Gastroesophageal sphincter (tissue), 4 donors: Measurements from ENCODE around the gene CDK10. TPM values are rescaled to one million over a fixed set of nuclear protein-coding genes. Genes with fewer than 3 reads are reported as not detected.

Experiments used
- ATAC-seq: fragments of 150-250 bp; one replicate; pipeline ENCODE4 v1.9.1; 2016; ENCODE audit warnings: mild to moderate bottlenecking, moderate library complexity
- H3K27ac ChIP-seq, 4 donors: fragments of 200-600 bp; sonication (generic) in 3 of 4; 1 replicate in 3 of 4; 2 replicates in 1 of 4; pipeline ENCODE4 v1.5.1; 2016 to 2019
- H3K27me3 ChIP-seq: fragments of 200-600 bp; sonication (generic); one replicate; pipeline ENCODE4 v1.5.1; 2019
- H3K36me3 ChIP-seq, 2 donors: fragments of 200-600 bp; sonication (generic); one replicate each; pipeline ENCODE4 v1.5.1; 2019; ENCODE audit warnings: control low read depth in 1 of 2
- H3K4me1 ChIP-seq, 3 donors: fragments of 200-600 bp; sonication (generic); 1 replicate in 2 of 3; 2 replicates in 1 of 3; pipeline ENCODE4 v1.5.1; 2016 to 2019; ENCODE audit warnings: control low read depth in 2 of 3
- H3K4me3 ChIP-seq, 2 donors: fragments of 200-600 bp; sonication (generic); one replicate each; pipeline ENCODE4 v1.5.1; 2019; ENCODE audit warnings: mild to moderate bottlenecking in 1 of 2, moderate library complexity in 1 of 2
- H3K9me3 ChIP-seq, 3 donors: fragments of 200-600 bp; sonication (generic); one replicate each; pipeline ENCODE4 v1.5.1; 2017 to 2019; ENCODE audit warnings: control low read depth in 2 of 3
- CTCF ChIP-seq, 4 experiments: fragments of 200-600 bp in 2 of 4; fragments of 450-650 bp in 2 of 4; sonication (generic) in 1 of 4; IDR thresholded peaks; one replicate each; pipeline ENCODE4 v1.5.1; 2017 to 2019; ENCODE audit warnings: antibody characterized with exemption in 4 of 4, mild to moderate bottlenecking in 2 of 4, moderate library complexity in 2 of 4
- EP300 ChIP-seq: sonication (generic); formaldehyde crosslinking; IDR thresholded peaks from one replicate; pipeline ENCODE4 v1.6.1; 2017; ENCODE audit warnings: antibody characterized with exemption, mild to moderate bottlenecking
- POLR2A ChIP-seq, 2 donors: fragments of 450-650 bp; IDR thresholded peaks; one replicate each; pipeline ENCODE4 v1.6.1; 2017; ENCODE audit warnings: antibody characterized with exemption in 2 of 2, mild to moderate bottlenecking in 2 of 2, moderate library complexity in 1 of 2
- POLR2AphosphoS5 ChIP-seq: sonication (generic); formaldehyde crosslinking; IDR thresholded peaks from one replicate; pipeline ENCODE4 v1.6.1; 2017; ENCODE audit warnings: antibody characterized with exemption
- WGBS, 2 donors: methylation state at CpG; one replicate each; pipeline ENCODE4 v1.1.5; 2018; ENCODE audit warnings: low coverage in 1 of 2; 5-methylcytosine and 5-hydroxymethylcytosine counted together
- total RNA-seq, 4 donors: library from RNA; depleted of rRNA; stranded (reverse); fragments of >200 nt; gene quantifications; one replicate each; pipeline ENCODE4 v1.1.0, GENCODE V29; 2016

CDK10 gene
- total RNA-seq, 4 donors from 2014 or later = 24.1 to 44.0 (median 28.9) TPM

GRCh38 chr16:89700649-89701424 is 14.3 kb downstream of the CDK10 start:
- Histone ChIP-seq H3K27me3 (peaks cover 18% of the 10 kb centered on the region), H3K9me3 (no peaks in the 10 kb centered on the region), H3K27ac (peak overlapping the region in 3 of 4 donors; percentile 84 to 88 (median 85)), H3K36me3 (peaks cover 0 to 23% of the 10 kb centered on the region in 2 donors), H3K4me3 (peak overlapping the region; percentile 40 to 82), H3K4me1 (peaks cover 0 to 34% (median 17%) of the 10 kb centered on the region in 3 donors)
- peak; percentile 16 for ATAC-seq
- TF ChIP-seq CTCF (IDR thresholded peaks at IDR 0.05) = peak in 2 of 4 experiments; percentile 8 to 31
- TF ChIP-seq POLR2AphosphoS5 = no peak
- no CpG with 5 or more reads among the region's 78 CpGs for WGBS, 2 donors

DNA sequence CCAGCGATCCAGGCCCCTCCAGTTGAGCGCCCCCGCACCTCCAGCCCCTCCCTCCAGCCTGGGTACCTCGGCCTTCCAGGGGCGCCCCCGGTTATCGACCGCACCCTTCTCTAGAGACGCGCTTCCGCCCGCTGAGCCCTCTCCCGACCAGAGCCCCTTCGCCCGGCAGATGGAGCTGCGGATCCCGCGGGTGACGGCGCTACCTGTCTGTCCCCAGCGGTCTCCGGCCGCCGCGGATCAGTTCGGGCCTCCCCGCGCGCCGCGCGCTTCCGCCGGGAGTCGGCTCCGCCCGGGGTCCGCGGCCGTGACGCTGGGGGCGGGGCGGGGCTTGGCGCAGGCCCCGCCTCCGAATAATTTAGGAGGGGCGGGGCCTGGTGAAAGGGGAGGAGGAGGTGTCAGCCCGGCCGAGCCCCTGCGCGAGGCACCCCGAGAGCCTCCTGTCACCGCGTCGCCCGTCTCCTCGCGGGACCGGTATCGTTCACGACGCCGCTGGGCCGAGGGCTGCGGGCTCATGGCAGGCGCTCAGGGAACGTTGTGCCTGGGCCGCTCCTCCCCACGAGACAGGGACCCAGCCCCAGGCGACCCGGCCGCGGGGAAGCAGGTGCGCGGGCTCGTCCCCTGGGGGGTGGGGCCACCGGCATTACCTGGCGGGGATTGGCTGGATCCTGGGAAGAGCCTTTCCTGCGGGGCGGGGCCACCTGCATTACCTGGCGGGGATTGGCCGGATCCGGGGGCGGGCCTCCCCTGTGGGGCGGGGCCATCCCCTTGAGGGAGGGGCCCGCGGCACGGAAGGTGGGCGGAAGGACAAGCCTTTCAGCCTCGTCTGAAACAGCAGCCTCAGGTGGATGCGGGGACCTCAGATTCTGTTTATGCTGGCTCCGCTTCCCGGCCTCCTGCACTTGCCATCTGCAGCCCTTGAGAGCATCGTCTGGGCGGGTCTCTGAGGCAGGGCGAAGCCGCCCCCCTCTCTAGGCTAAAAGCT is 15.2 kb downstream of the CDK10 start, which contains the start of gene SPATA2L:
TSS of gene SPATA2L (minus strand) at position 281 of the 982 bp plus-strand sequence. CDS start 473 bp downstream, outside the sequence.
- Histone ChIP-seq H3K9me3 (no peaks in the 10 kb centered on the region), H3K36me3 (peaks cover 0 to 14% of the 10 kb centered on the region in 2 donors), H3K27ac (peak within 1 kb of the TSS in 3 of 4 donors; percentile 84 to 88 (median 85)), H3K4me3 (peak within 1 kb of the TSS; percentile 40 to 82), H3K4me1 (peaks cover 0 to 40% (median 17%) of the 10 kb centered on the region in 3 donors), H3K27me3 (peaks cover 18% of the 10 kb centered on the region)
- peak; percentile 74 for ATAC-seq
- peak; percentile 45 for TF ChIP-seq POLR2AphosphoS5
- peak; percentile 74 to 79 for TF ChIP-seq POLR2A (IDR thresholded peaks at IDR 0.05)
- TF ChIP-seq CTCF (IDR thresholded peaks at IDR 0.05) = peak in 2 of 4 experiments; percentile 13 to 34
- no peak for TF ChIP-seq EP300
- whole genome bisulfite sequencing, 2 donors = 0% methylated on average over 7 of the region's 97 CpGs; no CpG with 5 or more reads in 1 of the 2 donors

DNA sequence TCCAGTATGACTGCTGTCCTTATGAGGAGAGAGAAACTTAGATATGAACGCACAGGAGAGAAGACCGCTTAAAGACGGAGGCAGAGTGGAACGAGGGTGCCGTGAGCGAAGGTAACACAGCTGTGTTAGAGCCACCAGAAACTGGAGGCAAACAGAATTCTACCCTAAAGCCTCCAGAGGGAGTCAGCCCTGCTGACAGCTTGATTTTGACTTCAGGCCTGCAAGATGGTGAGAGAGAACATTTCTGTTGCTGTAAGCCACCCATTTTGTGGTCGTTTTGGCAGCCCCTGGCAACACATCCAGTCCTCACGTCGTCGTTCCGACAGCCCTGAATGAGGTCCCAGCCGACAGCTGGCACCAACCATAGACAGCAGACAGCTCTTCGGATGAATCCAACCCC is 17.8 kb downstream of the CDK10 start:
- 33 to 80% methylated on average over 1 to 10 of the region's 13 CpGs for WGBS, 2 donors
- no peak for ATAC-seq
- H3K36me3 ChIP-seq = peaks cover 0 to 4% of the 10 kb centered on the region in 2 donors
- peaks cover 18% of the 10 kb centered on the region for H3K27me3 ChIP-seq
- no peak overlapping the region for H3K4me3 ChIP-seq
- H3K4me1 ChIP-seq = peaks cover 0 to 40% (median 17%) of the 10 kb centered on the region in 3 donors
- no peaks in the 10 kb centered on the region for H3K9me3 ChIP-seq
- H3K27ac ChIP-seq = no peak overlapping the region
- TF ChIP-seq EP300 = no peak
- no peak for TF ChIP-seq POLR2AphosphoS5
- no peak for TF ChIP-seq CTCF (IDR thresholded peaks at IDR 0.05)
- TF ChIP-seq POLR2A (IDR thresholded peaks at IDR 0.05) = no peak

GRCh38 chr16:89705006-89705405 is 18.5 kb downstream of the CDK10 start:
- Histone ChIP-seq H3K4me1 (peaks cover 0 to 34% (median 17%) of the 10 kb centered on the region in 3 donors), H3K9me3 (no peaks in the 10 kb centered on the region), H3K36me3 (peaks cover 0 to 8% of the 10 kb centered on the region in 2 donors), H3K27me3 (peaks cover 18% of the 10 kb centered on the region), H3K4me3 (no peak overlapping the region), H3K27ac (no peak overlapping the region)
- WGBS, 2 donors = 56 to 79% methylated on average over 7 to 8 of the region's 15 CpGs
- no peak for TF ChIP-seq POLR2AphosphoS5
- no peak for ATAC-seq
